K562 (cell line): ENCODE data around the gene TSGA10IP. TPM values are rescaled to one million over a fixed set of nuclear protein-coding genes. Genes with fewer than 3 reads are reported as not detected.
A peak's percentile ranks its signal among the peaks of the same experiment; 100 is the strongest.

ENCODE experiments used
- ARID1B ChIP-seq: fragments of 450-650 bp; IDR thresholded peaks from 2 replicates; pipeline ENCODE4 v1.6.1; 2016; ENCODE audit warnings: antibody characterized with exemption, mild to moderate bottlenecking, inconsistent platforms
- ATF3 ChIP-seq, 2 experiments: fragments of 450-650 bp in 1 of 2; sonication (generic) in 1 of 2; formaldehyde crosslinking in 1 of 2; IDR thresholded peaks in 1 of 2; conservative IDR thresholded peaks in 1 of 2; 2 replicates each; pipeline versions ENCODE4 v1.6.1 to v1.8.1; 2016 to 2023; ENCODE audit warnings: mild to moderate bottlenecking in 2 of 2, moderate library complexity in 2 of 2, inconsistent platforms in 1 of 2, missing genetic modification reagents in 1 of 2
- CBFA2T3 ChIP-seq: fragments of 450-650 bp; IDR thresholded peaks from 2 replicates; pipeline ENCODE4 v1.6.1; 2017
- CHD1 ChIP-seq: fragments of 200-600 bp; sonication (generic); IDR thresholded peaks from one replicate; pipeline ENCODE4 v1.6.1; 2012; ENCODE audit warnings: mild to moderate bottlenecking, moderate library complexity, low read length, inconsistent platforms
- CHD2 ChIP-seq: IDR thresholded peaks from 2 replicates; pipeline ENCODE4 v1.6.1; 2011; ENCODE audit warnings: low read depth, low read length
- CREB1 ChIP-seq, 2 experiments: sonication (generic) in 1 of 2; formaldehyde crosslinking in 1 of 2; IDR thresholded peaks; 2 replicates each; pipeline versions ENCODE4 v1.6.1 to v1.8.0; 2012 to 2022; ENCODE audit warnings: inconsistent platforms in 1 of 2, mild to moderate bottlenecking in 1 of 2, missing genetic modification reagents in 1 of 2, moderate library complexity in 1 of 2
- DPF2 ChIP-seq: fragments of 450-650 bp; IDR thresholded peaks from 2 replicates; pipeline ENCODE4 v1.6.1; 2016
- GTF3C2 ChIP-seq: IDR thresholded peaks from 3 replicates; pipeline ENCODE4 v1.6.1; 2011; ENCODE audit warnings: borderline replicate concordance, mild to moderate bottlenecking, moderate library complexity; ENCODE audit not compliant: insufficient read length; ENCODE audit errors: extremely low read depth
- HEY1 ChIP-seq: fragments of 250-450 bp; sonication (Bioruptor Pico); IDR thresholded peaks from 2 replicates; pipeline ENCODE4 v1.5.0; 2020; ENCODE audit warnings: mild to moderate bottlenecking, moderate library complexity, borderline replicate concordance
- MTA2 ChIP-seq: fragments of 450-650 bp; IDR thresholded peaks from 2 replicates; pipeline ENCODE4 v1.6.1; 2016; ENCODE audit warnings: low read depth
- SMARCA4 ChIP-seq: fragments of 450-650 bp; IDR thresholded peaks from 2 replicates; pipeline ENCODE4 v1.6.1; 2016
- VEZF1 ChIP-seq: fragments of 200-800 bp; sonication (Bioruptor generic); IDR thresholded peaks from 2 replicates; pipeline ENCODE4 v1.6.1; 2017; ENCODE audit warnings: missing genetic modification characterization, missing compliant biosample characterization
- ZBTB1 ChIP-seq: sonication (generic); formaldehyde crosslinking; IDR thresholded peaks from 2 replicates; pipeline ENCODE4 v1.8.1; 2023; ENCODE audit warnings: missing genetic modification reagents, low read depth, mild to moderate bottlenecking, borderline replicate concordance
- ZBTB33 ChIP-seq: sonication (generic); formaldehyde crosslinking; IDR thresholded peaks from 2 replicates; pipeline ENCODE4 v1.8.1; 2023; ENCODE audit warnings: mild to moderate bottlenecking, missing genetic modification reagents
- ZC3H4 ChIP-seq: sonication (generic); formaldehyde crosslinking; IDR thresholded peaks from 2 replicates; pipeline ENCODE4 v1.9.0; 2021; ENCODE audit warnings: missing genetic modification reagents, borderline replicate concordance
- ZNF146 ChIP-seq: IDR thresholded peaks from one replicate; pipeline ENCODE4 v1.6.1; 2018; ENCODE audit warnings: missing compliant biosample characterization; ENCODE audit not compliant: unreplicated experiment
- ZNF764 ChIP-seq: fragments of 250-450 bp; sonication (Bioruptor Pico); IDR thresholded peaks from 2 replicates; pipeline ENCODE4 v1.4.0; 2020; ENCODE audit warnings: low read depth, mild to moderate bottlenecking, moderate library complexity
- polyA plus RNA-seq, 8 experiments: library from polyadenylated mRNA; depleted of rRNA in 4 of 8; stranded (reverse) in 5 of 8; unstranded in 3 of 8; fragments of >200 nt; fragmentation: Nextera tagmentation in 2 of 8; fragmentation: Illumina TruSeq in 1 of 8; extraction: Ambion mirVana in 2 of 8; extraction: Trizol in 1 of 8; gene quantifications; 2 replicates each; pipeline versions ENCODE4 v1.2.1 to v1.2.3, GENCODE V29; 2011 to 2014; ENCODE audit warnings: inconsistent platforms in 1 of 8, missing spikeins in 1 of 8
- total RNA-seq, 7 experiments: library from RNA; depleted of rRNA in 6 of 7; stranded (reverse); fragments of >200 nt in 6 of 7; fragmentation: Illumina TruSeq in 2 of 7; extraction: Trizol in 2 of 7; gene quantifications; 2 replicates each; pipeline versions ENCODE4 v1.2.1 to v1.2.3, GENCODE V29; 2011 to 2021; ENCODE audit warnings: low replicate concordance in 1 of 7

TSGA10IP gene
- total and polyA plus RNA-seq, 9 of the 15 experiments (the other 6 are each of a cell fraction or from before 2014, with no cell fraction given): not detected

- TF ChIP-seq HEY1 (CRISPR knock-in tag) (no peak), GTF3C2 (no peak), ZBTB1 (no peak), CHD2 (no peak), VEZF1 (peak; percentile 11; the same call in 1 of the 2 replicates), SMARCA4 (peak; percentile 84), CHD1 (no peak), CBFA2T3 (peak; percentile 73), ZC3H4 (CRISPR knock-in tag) (no peak), CREB1 (IDR thresholded peaks at IDR 0.05) (peak; percentile 25; the same call in 1 of the 2 replicates), CREB1 (CRISPR knock-in tag; IDR thresholded peaks at IDR 0.05) (no peak), ATF3 (IDR thresholded peaks at IDR 0.05) (peak; percentile 84), ATF3 (CRISPR knock-in tag; conservative IDR thresholded peaks at IDR 0.05) (no peak), DPF2 (peak; percentile 91), ZBTB33 (CRISPR knock-in tag) (0 out of 2 replicates have a peak, but pooled peaks have one; percentile 8), MTA2 (peak; percentile 36; the same call in 1 of the 2 replicates), ARID1B (peak; percentile 83), ZNF764 (peak; percentile 54; the same call in 1 of the 2 replicates), ZNF146 (CRISPR knock-in tag) (no peak)
Observed at GRCh38 chr11:65906602-65907001, 38.7 kb upstream of the TSGA10IP start (continued).
